ENCODE results near the gene APOLD1.
"Not testable (repeated sequence)": the region's sequence is repeated elsewhere in the genome, so short reads cannot be mapped to it uniquely, and the experiment has no call there.

The APOLD1 gene

GRCh38 chr12:12810553-12811021, 25.1 kb downstream of the APOLD1 start:
- no peak for DNase-seq

- DNase-seq: no peak
These were observed 25.9 kb downstream of the APOLD1 start for GRCh38 chr12:12811343-12811742.

- no peak for DNase-seq
These were observed 26.7 kb downstream of the APOLD1 start for GRCh38 chr12:12812174-12812573.

- DNase-seq: no peak
These were observed 27.2 kb downstream of the APOLD1 start for GRCh38 chr12:12812618-12813119.

GRCh38 chr12:12813120-12814101, 28.0 kb downstream of the APOLD1 start, which contains the start of gene DDX47:
TSS of gene DDX47 (plus strand) at chr12:12813346. CDS start at chr12:12813368, 22 bp downstream.
- DNase-seq: peak; percentile 98

GRCh38 chr12:12817616-12818015, 32.2 kb downstream of the APOLD1 start:
- no peak for DNase-seq

GRCh38 chr12:12818701-12819100, 33.2 kb downstream of the APOLD1 start:
- no peak for DNase-seq

GRCh38 chr12:12819221-12819620, 33.8 kb downstream of the APOLD1 start:
- no peak for DNase-seq

GRCh38 chr12:12819752-12820311, 34.4 kb downstream of the APOLD1 start:
- DNase-seq: no peak

GRCh38 chr12:12820376-12820775, 34.9 kb downstream of the APOLD1 start:
- not testable (repeated sequence) for DNase-seq

- no peak for DNase-seq
These were observed 36.5 kb downstream of the APOLD1 start for GRCh38 chr12:12821975-12822374.

GRCh38 chr12:12822886-12823285, 37.4 kb downstream of the APOLD1 start:
- no peak for DNase-seq

- DNase-seq: no peak
These were observed 37.8 kb downstream of the APOLD1 start for GRCh38 chr12:12823300-12823699.

GRCh38 chr12:12823811-12824210, 38.4 kb downstream of the APOLD1 start:
- no peak for DNase-seq

- DNase-seq: no peak
These were observed 50.1 kb downstream of the APOLD1 start for GRCh38 chr12:12835378-12836146.

GRCh38 chr12:12836571-12836970, 51.1 kb downstream of the APOLD1 start:
- no peak for DNase-seq

GRCh38 chr12:12837025-12837812, 51.8 kb downstream of the APOLD1 start:
- DNase-seq: peak; percentile 54

- no peak for DNase-seq
These were observed 52.3 kb downstream of the APOLD1 start for GRCh38 chr12:12837813-12838153.

- no peak for DNase-seq
These were observed 53.5 kb downstream of the APOLD1 start for GRCh38 chr12:12839003-12839395.

GRCh38 chr12:12839439-12839838, 54.0 kb downstream of the APOLD1 start:
- DNase-seq: not testable (repeated sequence)

GRCh38 chr12:12839873-12840579, 54.6 kb downstream of the APOLD1 start:
- no peak for DNase-seq

GRCh38 chr12:12840580-12840899, 55.1 kb downstream of the APOLD1 start:
- DNase-seq: no peak
